Nephron progenitor cell (in vitro differentiated cells): ENCODE measurements around the gene CIB2.
A peak's percentile ranks its signal among the peaks of the same experiment; 100 is the strongest.

ENCODE experiments used
- DNase-seq: peaks from one replicate; pipeline ENCODE4 v3.0.0; 2021
- H3K27ac Mint-ChIP-seq: 2 replicates; pipeline ENCODE4 v1.8.0; 2021; ENCODE audit warnings: mild to moderate bottlenecking, moderate library complexity, mixed read lengths
- H3K27me3 Mint-ChIP-seq: 2 replicates; pipeline ENCODE4 v1.8.0; 2021; ENCODE audit warnings: mild to moderate bottlenecking, low read depth, mixed read lengths; ENCODE audit not compliant: poor library complexity
- H3K36me3 Mint-ChIP-seq: 2 replicates; pipeline ENCODE4 v1.8.0; 2021; ENCODE audit warnings: low read depth, mixed read lengths
- H3K4me1 Mint-ChIP-seq: 2 replicates; pipeline ENCODE4 v1.8.0; 2021; ENCODE audit warnings: mixed read lengths
- H3K4me3 Mint-ChIP-seq: 2 replicates; pipeline ENCODE4 v1.8.0; 2021; ENCODE audit warnings: mild to moderate bottlenecking, moderate library complexity, mixed read lengths
- H3K9me3 Mint-ChIP-seq: 2 replicates; pipeline ENCODE4 v1.8.0; 2021; ENCODE audit warnings: mild to moderate bottlenecking, moderate library complexity, mixed read lengths
- TF ChIP-seq, protein P1 (sequence below): fragments of 200-600 bp; sonication (generic); IDR thresholded peaks from 2 replicates; pipeline ENCODE4 v1.5.0; 2021; ENCODE audit warnings: antibody characterized with exemption

Gene CIB2

DNA sequence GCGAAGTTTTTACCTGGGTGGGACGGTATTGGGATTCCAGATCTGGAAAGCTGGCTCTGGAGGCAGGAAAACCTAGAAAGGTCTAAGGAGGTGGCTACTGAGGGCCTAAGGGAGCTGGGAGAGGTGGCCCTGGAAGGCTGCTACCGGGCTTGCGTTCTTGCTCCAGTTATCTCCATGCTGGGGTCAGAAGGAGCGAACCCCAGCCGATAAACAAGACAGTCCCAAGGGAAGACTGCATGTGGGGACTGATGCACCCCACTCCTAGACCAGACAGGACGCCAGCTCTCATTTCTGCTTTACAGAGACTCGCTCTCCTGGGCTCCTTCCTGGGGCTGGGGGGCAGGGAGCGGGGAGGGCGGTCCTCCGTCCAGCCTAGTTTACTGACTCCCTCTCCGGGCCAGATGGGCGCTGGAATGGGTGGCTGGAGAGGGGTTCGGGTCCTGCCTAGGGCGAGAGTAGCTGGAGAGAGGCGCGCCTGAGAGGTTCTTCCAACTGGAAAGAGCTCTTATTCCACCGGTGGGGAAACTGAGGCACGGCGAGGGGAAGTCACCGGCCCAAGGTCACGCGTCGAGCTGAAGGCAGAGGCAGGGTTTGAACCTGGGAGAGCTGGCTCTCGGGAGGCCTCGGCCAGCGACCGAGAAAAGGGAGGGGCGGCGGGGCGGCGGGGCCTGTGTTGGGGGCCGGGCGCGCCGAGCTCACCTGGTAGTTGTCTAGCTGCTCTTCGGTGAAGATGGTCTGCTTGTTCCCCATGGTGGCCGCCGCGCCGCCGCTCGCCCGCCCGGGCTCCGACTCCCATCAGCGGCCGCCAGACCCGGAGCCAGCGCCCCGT lies 565 bp downstream of the CIB2 start:
- Mint-ChIP-seq H3K27me3 (no peaks in the 10 kb centered on the region), H3K9me3 (no peaks in the 10 kb centered on the region), H3K36me3 (peaks cover 4% of the 10 kb centered on the region), H3K27ac (no peak overlapping the region), H3K4me1 (peaks cover 60% of the 10 kb centered on the region), H3K4me3 (peak overlapping the region; percentile 85)
- TF ChIP-seq, protein P1, sequence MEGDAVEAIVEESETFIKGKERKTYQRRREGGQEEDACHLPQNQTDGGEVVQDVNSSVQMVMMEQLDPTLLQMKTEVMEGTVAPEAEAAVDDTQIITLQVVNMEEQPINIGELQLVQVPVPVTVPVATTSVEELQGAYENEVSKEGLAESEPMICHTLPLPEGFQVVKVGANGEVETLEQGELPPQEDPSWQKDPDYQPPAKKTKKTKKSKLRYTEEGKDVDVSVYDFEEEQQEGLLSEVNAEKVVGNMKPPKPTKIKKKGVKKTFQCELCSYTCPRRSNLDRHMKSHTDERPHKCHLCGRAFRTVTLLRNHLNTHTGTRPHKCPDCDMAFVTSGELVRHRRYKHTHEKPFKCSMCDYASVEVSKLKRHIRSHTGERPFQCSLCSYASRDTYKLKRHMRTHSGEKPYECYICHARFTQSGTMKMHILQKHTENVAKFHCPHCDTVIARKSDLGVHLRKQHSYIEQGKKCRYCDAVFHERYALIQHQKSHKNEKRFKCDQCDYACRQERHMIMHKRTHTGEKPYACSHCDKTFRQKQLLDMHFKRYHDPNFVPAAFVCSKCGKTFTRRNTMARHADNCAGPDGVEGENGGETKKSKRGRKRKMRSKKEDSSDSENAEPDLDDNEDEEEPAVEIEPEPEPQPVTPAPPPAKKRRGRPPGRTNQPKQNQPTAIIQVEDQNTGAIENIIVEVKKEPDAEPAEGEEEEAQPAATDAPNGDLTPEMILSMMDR, result no peak
- peak; percentile 22 for DNase-seq

DNA sequence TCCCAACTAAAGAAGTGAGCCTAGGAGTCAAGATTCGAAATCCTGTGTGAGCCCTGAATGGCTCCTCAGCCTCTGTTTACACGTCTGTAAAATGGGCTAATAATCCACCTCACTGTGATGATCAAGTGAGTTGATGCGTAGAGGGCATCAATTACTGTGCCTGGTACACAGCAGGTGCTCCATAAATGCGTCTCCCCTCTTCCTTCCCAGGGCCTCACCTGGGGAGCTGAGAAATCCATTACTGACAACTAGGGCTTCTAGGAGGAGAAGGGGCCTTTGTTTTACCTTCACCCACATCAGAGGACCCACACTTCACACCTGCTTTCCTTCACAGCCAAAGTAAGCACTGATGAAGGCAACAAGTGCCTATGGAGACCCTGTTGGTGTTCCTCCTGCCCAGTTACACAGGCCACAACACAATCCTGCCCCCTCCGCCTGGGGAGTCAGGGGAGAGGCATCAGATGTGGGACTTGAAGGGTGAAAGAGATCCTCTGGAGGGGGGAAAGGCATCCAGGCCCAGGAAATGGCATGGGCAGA lies 1.4 kb downstream of the CIB2 start:
- Mint-ChIP-seq H3K27ac (no peak overlapping the region), H3K4me1 (peaks cover 66% of the 10 kb centered on the region), H3K36me3 (peaks cover 4% of the 10 kb centered on the region), H3K9me3 (no peaks in the 10 kb centered on the region), H3K4me3 (peak overlapping the region; percentile 85), H3K27me3 (no peaks in the 10 kb centered on the region)
- TF ChIP-seq, protein P1, result no peak
- no peak for DNase-seq

DNA sequence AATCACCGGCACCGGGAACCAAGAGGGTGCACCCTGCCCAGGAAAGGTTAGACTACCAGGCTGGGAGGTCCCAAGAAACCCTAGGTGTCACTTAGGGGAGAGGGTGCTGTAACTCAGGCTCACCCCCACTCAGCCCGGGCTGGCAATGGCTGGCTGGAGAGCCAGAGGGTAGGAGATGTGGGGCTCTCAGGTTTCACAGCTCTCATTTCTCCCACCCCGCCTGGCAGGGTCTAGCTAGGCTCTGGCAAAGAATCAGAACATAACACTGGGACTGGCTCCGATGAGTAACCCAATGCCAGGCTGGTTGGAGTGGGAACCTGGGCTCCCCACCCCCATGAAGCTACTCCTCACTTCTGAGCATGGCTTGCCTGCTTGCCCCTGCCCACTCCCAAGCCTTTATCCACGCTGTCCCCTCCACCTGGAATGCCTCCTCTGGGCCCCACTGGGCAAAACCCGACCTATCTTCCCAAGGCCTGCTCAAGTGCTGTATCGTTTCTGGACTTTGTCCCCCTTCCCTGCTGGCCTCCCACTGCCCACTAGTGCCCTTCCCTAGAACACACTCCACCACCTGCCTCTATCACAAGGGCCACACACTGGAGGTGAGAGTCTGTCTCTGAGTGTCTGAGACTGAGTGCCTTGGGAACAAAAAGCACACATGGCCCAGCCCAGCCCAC lies 2.0 kb downstream of the CIB2 start:
- H3K4me3 Mint-ChIP-seq, result no peak overlapping the region
- DNase-seq, result peak; percentile 36
- peaks cover 3% of the 10 kb centered on the region for H3K27me3 Mint-ChIP-seq

DNA sequence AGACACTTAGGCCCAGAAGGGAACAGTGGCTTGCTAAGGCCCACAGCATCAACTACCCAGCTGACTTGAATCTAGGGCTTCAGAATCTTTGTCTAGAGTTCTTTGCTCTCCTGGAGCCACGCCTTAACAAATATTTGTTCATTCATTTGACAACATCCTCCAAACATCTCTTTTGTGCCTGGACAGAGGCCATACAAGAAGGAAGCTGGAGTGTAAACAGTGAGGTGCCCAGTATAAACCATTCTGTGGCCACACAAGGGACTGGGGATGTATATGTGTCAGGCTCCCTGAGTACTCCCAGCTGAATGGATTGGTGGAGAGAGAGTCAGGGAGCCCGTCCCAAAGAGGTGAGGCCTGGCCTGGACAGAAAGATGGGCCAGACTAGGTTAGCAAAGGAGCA lies 3.4 kb downstream of the CIB2 start:
- Mint-ChIP-seq H3K4me1 (peaks cover 59% of the 10 kb centered on the region), H3K36me3 (peaks cover 4% of the 10 kb centered on the region), H3K27me3 (peaks cover 3% of the 10 kb centered on the region), H3K9me3 (no peaks in the 10 kb centered on the region), H3K4me3 (peak overlapping the region; percentile 24), H3K27ac (peak overlapping the region; percentile 63)
- TF ChIP-seq, protein P1, result no peak
- DNase-seq, result no peak

More for the DNA sequence above, 2.0 kb downstream of the CIB2 start:
- Mint-ChIP-seq H3K9me3 (no peaks in the 10 kb centered on the region), H3K4me1 (peaks cover 66% of the 10 kb centered on the region), H3K27ac (peak overlapping the region; percentile 97), H3K36me3 (peaks cover 4% of the 10 kb centered on the region)
- TF ChIP-seq, protein P1, result no peak

DNA sequence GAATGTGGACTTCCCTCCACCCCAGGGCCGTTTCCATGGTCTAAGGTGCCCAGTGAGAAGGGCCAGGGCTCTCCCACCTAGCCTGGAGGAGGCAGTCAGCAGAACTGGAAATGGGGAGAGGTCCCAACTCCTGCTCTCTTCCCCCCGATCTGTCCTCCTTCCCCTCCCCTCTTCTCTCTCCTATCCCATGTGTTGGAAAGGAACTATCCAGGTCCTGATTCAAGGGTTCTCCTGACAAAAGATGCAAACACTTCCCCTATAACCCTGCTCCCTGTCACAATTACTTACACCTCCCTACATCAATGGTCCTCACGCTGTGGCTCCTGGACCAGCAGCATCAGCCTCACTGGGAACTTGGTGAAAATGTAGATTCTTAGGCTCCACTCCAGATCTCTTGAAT lies 6.0 kb downstream of the CIB2 start:
- Mint-ChIP-seq H3K27ac (peak overlapping the region; percentile 13), H3K4me1 (peaks cover 61% of the 10 kb centered on the region), H3K27me3 (peaks cover 3% of the 10 kb centered on the region), H3K36me3 (peaks cover 4% of the 10 kb centered on the region), H3K9me3 (no peaks in the 10 kb centered on the region), H3K4me3 (no peak overlapping the region)
- TF ChIP-seq, protein P1, result no peak
- no peak for DNase-seq
